Activated CD4-positive, CD25-positive, alpha-beta regulatory T cell treated with anti-CD3 and anti-CD28 coated beads, Interleukin-2, amount 50 U/mL, for 16 hours (primary cell): Measurements from ENCODE around the gene ERAP2.

Experiments
- DNase-seq: peaks from one replicate; pipeline ENCODE4 v3.0.0-alpha.2; 2020; ENCODE audit warnings: low read depth, low spot score

ERAP2 gene

DNA sequence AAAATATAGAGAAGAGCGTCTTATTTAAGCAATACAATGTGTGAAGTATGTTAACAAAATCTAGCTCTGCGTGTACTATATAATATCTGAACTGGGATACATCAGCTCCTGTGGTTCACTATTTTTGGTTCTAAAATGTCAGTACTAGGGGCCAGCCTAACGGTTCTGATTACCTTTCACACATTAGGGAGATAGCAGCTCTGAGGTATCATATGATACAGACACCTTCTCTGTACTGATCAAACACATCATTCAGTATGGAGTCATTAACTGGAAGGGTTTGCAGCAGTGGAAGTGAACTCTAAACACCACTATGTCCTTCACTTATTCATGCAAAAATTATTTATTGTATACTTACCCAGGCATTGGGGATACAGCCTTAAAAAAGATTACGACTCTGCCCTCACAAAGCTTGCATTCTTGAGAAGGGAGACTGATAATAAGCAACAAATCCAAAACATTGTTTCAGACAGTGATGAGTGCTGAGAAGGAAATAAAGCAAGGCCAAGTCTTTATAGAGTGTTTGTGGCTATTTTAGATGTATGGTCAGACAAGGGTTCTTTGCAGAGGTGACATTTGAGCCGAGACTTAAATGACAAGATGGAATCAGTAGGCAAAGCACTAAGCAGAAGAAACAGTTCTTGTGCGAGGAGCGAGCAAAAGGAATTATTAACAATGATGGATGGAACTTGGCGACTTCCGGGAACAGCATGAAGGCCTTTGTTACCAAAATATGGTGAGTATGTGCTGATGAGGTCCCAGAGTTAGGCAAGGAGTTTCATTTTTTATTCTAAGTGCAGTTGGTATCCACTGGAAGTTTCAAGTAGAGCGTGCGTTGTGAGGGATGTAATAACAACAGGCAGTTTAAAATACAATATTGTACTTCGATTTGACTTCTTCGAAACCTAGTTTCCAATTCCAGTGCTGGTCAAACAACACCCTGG is 57.7 kb downstream of the ERAP2 start:
- no peak for DNase-seq

DNA sequence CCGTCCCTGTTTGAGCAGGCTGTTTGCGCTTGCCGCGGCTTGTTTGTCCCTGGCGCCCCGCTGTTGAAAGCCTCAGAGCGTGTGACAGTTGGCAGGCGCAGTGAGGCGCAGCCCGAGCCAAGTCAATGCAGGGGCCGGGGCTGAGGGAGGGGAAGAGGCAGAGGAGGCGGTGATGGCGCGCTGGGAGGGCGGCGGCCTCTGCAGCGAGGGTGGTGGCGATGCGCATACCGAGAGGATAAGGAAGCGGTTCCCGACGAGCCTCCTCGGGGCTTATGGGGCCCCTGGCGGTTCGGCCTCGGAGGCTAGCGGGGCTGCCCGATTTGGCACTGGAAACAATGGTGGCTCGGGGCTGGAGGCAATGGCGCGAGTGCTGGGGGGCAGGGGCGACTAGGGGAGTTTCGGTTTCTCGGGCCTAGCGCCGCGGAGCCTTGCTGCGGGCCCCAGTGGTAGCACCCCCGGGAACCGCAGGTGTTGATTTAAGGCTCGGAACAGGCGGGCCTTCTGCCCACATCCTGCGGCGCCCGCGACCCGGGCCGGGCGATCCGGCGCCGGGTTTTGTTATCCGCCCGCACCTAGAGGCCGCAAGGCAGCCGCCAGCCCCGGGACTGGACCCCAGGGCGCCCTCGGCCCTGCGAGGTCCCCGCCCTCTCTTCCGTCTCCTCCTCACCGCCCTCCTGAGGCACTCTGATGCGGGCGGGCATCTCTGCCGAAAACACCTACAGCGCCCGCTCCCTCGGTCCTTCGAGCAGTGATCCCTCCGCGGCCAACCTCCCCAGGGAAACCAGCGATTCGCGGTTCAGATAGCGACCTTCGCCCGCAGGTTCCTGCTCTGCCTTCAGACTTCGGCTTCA is 58.6 kb downstream of the ERAP2 start:
- DNase-seq: peak; percentile 83

DNA sequence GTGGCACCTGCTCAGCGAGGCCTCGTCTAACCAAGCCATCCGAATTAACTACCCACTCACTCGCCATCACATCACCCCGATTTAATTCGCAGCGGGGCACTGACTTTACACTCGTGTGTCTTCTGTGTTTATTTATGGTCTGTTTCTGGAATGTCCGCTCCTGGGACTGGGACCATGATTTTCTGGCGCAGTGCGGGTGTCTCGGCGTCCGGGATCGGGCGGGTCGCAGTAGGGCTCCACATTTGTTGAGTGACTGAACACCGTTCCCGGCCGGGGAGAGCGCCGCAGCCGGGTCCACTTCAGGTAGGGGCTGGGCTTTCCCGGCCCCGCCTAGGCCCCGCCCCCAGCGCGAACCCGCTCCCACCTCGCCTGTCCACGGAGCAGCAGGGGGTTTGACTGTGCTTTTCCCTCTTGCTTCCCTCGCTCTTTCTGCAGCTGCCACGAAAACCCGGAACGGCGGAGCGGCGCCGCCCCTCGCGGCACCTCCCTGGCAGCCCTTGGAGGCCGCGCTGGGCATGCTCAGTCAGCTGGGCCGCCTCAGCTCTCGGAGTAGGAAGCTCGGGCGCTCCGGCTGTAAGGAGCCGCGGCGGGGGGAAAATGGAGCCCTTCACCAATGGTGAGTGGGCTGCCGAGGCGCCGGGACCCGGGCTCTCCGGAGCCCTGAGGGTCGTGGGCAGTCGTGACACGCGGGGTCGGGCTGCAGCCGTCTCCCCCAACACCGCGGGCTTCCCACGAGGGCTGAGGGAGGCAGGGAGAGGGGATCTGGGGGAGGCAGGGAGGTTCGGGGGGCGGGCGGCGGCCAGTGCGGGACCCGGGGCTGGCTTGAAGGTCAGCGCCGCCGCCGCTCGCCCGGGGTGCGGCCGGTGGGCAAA is 59.5 kb downstream of the ERAP2 start, which contains the start of gene LNPEP:
TSS of gene LNPEP (plus strand) at position 522 of the 872 bp plus-strand sequence. CDS start at position 598, 76 bp downstream.
- DNase-seq: peak; percentile 85

DNA sequence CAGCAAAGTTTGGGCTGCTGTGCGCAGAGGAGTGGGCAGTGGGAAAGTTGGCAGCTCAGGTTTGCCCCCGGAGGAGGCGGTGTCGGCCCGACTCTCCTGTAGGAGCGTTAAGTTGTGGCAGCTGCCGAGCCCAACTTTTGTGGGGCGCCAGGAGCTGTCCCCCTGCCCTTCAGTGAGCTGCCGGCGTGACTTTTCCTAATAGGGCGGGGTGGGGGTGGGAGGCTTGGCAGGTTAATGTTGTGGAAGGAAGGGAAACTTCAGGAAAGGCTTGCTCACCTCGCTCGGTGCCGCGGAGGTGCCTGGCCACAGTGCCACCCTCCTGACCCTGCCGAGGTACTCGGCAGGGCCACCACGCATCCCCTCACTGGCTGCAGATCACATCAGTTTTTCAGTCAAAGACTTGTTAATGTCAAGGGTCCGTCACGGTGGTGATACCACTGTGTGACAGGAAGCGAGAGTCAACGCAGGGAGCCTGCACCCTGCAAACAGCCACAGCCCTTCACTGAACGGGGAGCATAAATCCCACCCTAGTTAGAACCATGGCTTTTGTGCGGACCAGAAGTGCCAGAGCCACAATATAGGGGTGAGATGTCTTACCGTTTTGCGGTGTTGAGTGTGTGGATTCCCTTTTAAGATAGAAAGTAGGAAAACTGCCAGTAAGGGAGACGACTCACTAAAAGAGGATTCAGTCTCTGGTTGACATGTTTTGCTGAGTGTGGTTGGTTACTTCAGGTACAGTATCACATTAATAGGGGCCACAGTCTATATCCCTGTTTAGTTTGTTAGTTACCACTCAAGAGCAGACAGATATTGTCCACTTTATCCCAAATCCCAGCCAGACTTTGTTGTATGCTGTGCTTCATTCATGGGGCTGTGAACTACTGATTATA is 60.4 kb downstream of the ERAP2 start:
- DNase-seq: peak; percentile 16

DNA sequence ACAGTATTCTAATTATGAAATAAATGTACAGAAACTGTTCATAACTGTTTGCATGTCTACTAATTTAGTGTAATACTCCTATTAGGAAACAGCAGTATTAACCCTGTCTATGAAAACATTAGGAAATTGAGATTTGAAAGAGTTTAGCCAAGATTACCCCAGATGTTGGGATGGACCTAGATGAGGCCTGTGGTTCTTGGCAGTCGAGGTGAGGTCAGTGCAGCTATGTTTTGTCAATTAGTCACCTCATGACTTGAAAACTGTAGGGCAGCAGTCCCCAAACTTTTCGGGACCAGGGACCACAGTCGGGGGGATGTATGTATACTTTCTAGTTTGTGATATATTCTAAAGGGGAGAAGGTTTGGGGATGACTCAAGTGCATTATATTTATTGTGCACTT is 64.3 kb downstream of the ERAP2 start:
- no peak for DNase-seq

DNA sequence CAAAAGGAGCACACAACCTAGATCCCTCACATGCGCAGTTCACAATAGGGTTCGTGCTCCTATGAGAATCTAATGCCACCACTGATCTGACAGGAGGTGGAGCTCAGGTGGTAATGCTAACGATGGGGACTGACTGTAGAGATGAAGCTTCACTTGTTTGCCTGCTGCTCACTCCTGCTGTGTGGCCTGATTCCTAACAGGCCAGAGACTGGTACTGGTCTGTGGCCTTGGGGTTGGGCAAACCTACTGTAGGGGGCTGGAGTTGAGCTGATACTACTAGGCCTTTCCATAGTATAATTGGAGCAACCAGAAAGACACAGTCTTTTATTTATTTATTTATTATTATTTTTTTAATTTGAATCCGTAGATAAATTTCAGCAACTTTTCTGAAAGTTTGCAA is 64.8 kb downstream of the ERAP2 start:
- DNase-seq: no peak

DNA sequence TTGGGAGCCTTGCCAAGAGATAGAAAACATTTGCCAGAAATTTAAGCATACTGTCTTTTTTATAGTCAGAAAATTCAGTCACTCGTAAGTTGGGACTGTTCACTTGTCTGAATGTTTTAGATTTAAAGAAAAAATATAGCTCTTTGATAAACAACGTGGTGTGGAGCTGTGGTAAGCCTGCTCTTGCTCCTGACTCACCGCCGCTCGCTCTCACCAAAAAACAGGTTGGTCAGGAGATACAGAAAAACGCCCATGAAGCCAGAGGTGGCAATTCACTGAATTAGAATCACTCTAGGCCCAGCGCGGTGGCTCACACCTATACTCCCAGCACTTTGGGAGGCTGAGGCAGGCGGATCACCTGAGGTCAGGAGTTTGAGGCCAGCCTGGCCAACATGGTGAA is 65.8 kb downstream of the ERAP2 start:
- no peak for DNase-seq

DNA sequence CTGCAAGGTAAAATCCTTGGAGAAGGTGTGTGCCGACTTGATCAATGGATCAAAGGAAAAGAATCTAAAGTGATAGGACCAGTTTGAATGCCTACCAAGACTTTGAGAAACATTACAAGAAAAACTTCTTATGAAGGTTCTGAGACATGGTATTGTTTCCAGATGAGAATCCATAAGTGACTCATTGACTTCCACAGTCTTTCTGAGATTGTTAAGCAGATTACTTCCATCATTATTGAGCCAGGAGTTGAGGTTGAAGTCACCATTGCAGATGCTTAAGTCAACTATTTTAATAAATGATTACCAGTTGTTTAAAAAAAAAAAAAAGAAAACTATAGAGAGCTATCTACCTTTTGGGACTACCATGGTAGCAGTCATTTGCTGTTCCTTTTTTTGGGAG is 66.6 kb downstream of the ERAP2 start:
- DNase-seq: no peak

DNA sequence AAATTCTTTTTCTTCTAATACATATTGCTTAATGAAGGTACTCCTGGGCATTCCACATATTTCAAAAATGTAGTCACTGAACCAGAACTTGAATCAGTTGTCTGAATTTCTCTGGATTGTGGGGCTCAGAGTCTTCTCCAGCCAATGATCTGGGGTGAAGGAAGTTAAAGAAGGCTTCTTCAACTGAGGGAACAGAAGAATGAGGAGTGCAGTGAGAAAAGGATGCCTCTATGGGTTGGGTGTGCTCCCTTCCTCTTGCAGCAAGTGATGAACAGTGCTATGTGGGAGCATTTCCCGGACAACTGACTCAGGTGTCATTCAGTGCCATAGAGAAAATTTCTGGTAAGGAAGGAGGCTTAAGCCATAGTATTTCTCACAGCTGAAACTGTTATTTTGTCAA is 67.5 kb downstream of the ERAP2 start:
- no peak for DNase-seq

DNA sequence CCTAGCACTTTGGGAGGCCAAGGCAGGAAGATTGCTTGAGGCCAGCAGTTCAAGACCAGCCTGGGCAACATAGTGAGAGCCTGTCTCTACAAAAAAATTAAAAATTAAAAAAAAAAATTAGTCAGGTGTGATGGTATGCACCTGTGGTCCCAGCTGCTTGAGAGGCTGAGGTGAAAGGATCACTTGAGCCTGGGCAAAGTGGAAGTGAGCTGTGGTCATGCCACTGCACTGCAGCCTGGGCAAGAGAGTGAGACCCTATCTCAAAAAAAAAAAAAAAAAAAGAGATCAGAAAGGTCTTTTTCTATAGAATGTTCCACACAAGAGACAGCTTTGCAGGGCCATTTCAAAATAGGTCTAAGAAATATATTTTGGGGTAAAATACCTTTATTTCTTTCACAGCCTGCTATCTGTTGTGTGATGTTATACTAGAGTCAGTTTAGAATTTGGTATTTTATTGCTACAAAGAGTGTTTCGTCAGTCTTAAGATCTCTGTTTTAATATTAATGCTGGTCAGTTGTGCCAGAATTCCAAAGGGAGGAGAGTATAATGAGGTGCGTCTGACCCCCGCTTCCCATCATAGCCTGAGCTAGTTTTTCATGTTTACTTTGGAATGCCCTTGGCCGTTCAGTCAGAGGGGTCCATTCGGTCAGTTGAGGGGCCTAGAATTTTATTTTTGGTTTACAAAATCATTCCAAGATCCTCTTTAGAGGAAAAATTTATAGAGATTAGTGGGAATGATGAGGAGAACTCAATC is 69.0 kb downstream of the ERAP2 start:
- no peak for DNase-seq

DNA sequence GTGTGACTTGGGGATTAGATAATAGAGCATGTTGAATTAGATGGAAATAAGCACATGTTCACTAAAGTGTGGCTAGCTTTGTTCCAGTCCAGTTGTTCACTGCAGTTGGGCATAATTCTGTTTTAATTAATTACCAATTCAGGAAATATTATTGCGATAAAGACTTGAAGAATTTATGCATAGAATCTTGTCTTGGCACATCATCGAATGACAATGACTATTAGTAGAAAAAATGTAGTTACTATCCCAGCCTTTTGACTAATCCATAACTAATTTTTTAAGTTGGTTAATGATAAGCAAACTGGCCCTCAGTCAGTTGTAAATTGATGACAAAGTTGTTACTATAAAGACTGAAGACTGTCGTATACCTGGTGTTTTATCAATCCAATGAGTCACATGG is 70.1 kb downstream of the ERAP2 start:
- no peak for DNase-seq

DNA sequence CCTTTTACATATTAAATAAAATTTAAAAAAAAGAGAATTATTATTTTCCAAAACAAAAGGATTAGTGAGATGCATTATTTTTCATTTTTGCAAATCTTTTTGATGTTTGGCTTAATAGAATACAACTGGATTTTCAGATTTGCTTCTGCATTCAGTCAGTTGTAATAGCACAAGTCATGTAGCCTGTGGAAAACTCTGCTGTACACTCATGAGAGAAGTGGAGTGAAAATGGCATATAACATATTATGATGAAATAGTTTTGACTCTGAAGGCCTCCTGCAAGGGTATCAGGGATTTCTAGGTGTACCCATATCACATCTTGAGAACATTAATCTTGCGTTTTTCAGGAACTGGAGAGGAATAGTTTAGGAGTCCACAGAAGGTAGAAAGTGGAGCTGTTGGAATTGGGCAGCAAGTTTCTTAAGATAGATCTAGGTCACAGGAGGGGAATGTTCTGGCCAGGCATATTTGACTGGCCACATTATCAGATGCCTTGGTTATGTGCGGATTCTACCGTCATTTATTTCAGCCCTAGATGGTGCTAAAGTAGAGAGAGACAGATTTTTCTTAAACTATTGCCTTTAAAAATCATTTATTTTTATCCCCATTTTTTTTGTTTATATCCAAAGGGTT is 75.9 kb downstream of the ERAP2 start:
- no peak for DNase-seq

DNA sequence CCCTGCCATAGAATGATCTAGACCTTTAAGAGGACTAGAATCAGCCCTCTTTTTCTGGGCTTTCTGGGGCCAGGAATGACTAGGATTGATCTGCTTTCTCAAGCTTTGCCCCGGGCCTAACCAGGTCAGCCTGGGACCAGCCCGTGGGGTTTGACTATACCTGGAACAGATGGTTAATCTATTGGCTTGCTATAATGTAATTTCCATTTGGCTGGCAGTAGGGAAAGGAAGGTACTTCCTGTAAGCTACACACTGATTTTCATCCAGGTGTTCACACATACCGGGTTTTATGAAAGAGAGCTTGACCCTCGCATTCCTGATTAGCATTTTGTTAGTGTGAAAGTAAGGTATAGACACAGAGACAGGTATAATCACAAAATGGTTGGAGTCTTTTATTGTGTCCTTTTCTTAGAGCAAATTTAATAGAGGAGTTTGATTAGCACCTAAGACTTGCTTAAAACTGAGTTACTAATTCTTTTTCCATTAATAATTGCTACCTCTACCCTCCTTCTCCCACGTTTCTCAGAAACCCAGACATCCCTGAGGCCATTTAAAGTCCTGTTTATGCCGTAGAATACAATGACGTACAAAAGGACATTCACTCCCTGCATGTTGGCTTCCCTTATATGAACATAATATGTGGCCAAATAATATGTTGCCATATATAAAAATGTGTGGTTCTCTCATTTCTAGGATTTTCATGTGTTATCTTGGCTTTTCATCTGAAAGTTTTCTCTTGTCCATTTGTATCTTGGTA is 76.9 kb downstream of the ERAP2 start:
- DNase-seq: no peak

DNA sequence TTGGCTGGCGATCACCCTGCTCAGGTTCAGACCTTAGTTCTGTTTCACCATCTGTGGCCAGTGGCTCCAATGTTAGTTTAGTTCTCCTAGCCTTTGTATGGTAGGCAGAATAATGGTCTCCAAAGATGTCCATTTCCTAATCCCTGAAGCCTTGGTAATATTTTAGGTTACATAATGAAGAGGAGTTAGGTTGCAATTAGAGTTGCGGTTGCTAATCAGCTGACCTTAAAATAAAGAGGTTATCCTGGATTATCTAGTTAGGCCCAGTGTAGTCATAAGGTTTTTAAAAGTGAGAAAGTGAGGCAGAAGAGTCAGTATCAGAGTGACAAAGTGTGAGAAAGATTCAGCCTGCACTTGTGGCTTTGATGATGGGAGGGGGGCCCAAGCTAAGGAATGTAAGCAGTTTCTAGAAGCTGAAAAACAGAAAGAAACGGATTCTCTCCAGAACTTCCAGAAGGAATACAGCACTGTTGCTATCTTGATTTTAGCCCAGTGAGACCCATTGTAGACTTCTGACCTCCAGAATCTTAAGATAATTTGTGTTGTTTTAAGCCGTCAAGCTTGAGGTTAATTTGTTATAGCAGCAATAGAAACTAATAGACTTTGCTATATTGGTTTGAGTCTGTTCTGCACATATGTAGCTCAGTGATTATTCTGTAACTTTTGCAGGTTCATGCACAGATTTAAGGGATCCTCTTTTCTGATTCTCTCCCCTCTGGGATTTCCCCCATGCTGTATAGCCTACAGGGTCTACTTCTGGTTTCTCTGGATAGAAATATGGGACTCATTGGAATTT is 81.2 kb downstream of the ERAP2 start:
- no peak for DNase-seq

DNA sequence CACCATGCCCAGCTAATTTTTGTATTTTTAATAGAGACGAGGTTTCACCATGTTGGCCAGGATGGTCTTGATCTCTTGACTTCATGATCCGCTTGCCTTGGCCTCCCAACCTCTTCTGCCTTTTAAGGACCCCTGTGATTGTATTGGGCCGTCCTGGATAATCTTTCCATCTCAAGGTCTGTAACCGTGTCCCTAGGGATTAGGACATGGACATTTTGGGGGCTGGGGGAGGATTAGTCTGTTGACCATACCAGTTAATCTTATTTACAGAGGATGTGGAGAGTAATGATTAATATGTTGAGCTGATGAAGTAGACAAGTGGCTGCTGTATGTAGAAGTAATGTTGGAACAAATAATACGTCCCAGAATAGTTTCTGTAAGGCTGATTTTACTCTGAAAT is 82.7 kb downstream of the ERAP2 start:
- no peak for DNase-seq

DNA sequence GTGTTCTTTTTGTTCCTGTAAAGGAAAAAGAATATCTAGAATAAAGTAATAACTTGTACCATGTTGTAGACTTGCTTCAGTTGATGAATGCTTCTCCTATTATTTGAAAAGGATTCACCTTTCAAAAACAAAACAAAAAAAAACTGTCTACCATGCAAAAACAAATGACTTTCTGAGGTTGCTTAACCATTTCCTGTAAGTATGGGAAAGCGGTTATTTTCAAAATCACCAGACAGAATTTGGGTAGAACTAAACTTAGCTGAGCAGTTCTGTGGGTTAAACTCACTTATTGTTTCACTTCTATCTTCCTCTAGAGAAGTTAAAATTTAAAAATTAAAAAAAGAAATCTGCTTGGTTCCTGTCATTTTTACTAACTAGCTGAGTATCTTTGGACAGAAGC is 84.8 kb downstream of the ERAP2 start:
- no peak for DNase-seq

DNA sequence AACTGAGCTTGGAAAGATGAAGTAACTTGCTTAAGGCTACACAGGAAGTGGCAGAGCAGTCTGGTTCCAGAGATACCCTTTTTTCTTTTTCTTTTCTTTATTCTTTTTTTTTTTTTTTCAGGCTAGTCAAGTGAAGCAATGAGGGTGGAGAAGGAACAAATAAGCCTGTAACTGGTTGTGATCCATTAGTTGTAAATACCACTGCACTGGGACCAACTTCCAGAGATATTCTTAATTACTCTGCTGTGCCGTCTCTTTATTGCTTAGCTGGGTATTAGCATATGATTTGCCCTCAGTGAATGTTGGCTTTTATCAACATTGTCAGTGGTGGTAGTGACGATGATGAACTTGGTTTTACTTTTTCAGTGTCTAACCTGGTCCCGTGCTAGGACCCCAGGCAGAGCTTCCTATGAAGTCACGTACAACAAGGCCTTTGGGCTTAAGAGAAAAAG is 86.3 kb downstream of the ERAP2 start:
- no peak for DNase-seq

DNA sequence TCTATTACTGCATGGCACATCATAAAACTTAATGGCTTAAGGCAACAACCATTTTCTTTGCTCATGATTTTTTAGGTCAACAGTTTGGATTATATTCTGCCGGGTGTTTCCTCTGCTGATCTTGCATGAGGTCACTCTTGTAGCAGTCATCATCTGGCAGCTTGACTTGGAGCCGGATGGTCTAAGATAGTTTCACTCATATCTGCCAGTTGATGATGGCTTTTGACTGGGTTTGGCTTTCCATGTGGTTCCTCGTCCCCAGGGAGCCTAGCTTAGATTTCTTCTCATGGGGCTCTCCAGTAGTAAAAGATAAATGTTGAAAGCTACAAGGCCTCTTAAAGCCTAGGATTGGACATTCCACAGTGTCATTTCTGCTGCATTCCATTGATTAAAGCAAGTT is 87.0 kb downstream of the ERAP2 start:
- no peak for DNase-seq
